Measurements from ENCODE around the gene RPLP1. TPM values are rescaled to one million over a fixed set of nuclear protein-coding genes. Genes with fewer than 3 reads are reported as not detected.

Gene RPLP1
- total and polyA plus RNA-seq, 9 of the 15 experiments (the other 6 are each of a cell fraction or from before 2014, with no cell fraction given): 76.3 to 3,053 (median 847) TPM

GRCh38 chr15:69479971-69480370 lies 27.4 kb downstream of the RPLP1 start:
- FAIRE-seq: no peak
- Histone ChIP-seq H3K9me1 (ENCODE audit: control insufficient read depth, insufficient read depth, low read length) (no peaks in the 10 kb centered on the region), H3K4me1 (replicated peaks in 1 of 2; ENCODE audit: control insufficient read depth in 2 of 2, insufficient read depth in 2 of 2, low read length in 2 of 2) (no peaks in the 10 kb centered on the region), H2AFZ (ENCODE audit: low read depth, low read length) (no peak overlapping the region), H3K4me3 (no peak overlapping the region), H3K27ac (ENCODE audit: extremely low read depth, low read depth, low read length) (no peak overlapping the region), H3K9me3 (replicated peaks; ENCODE audit: control insufficient read depth, insufficient read depth, low read depth, low read length) (no peaks in the 10 kb centered on the region), H3K4me2 (ENCODE audit: insufficient read depth, low read length) (no peak overlapping the region), H3K36me3 (ENCODE audit: control insufficient read depth, insufficient read depth, low read length) (no peaks in the 10 kb centered on the region), H3K9ac (ENCODE audit: insufficient read depth in 1 of 2, low read depth in 2 of 2, low read length in 2 of 2) (no peak overlapping the region), H4K20me1 (replicated peaks; ENCODE audit: control insufficient read depth, insufficient read depth, low read length) (no peaks in the 10 kb centered on the region; the same call in 1 of the 2 replicates), H3K79me2 (ENCODE audit: control insufficient read depth, insufficient read depth, low read length) (no peaks in the 10 kb centered on the region), H3K27me3 (ENCODE audit: control insufficient read depth in 2 of 2, insufficient read depth in 2 of 2, low read length in 2 of 2) (peaks cover 0 to 17% of the 10 kb centered on the region in 2 experiments; a peak in 2 of 5 replicates)
- in situ Hi-C loops (cut with MboI) (loop anchor here (10.0 kb wide), 1 partner anchor 1005 kb away; no protein-coding TSS in a partner anchor), intact Hi-C loops (cut with micrococcal nuclease) (loop anchor here (10.0 kb wide), 1 partner anchor 1245 kb away; no protein-coding TSS in a partner anchor)
- ChIA-PET POLR2A (no interaction called here), CTCF (ENCODE audit: low intra/inter-chr PET ratio) (no interaction called here)
- no peak for DNase-seq (ENCODE audit: extremely low read depth in 1 of 4, low spot score in 3 of 4)
- ATAC-seq: no peak
- WGBS (ENCODE audit: insufficient coverage, low coverage, missing lambda C conversion rate): 0% methylated on average over 2 of the region's 2 CpGs
- TF ChIP-seq SRF (CRISPR knock-in tag; IDR thresholded peaks at IDR 0.05) (no peak), TCF3 (CRISPR knock-in tag; IDR thresholded peaks at IDR 0.05) (no peak), ZNF175 (CRISPR knock-in tag; IDR thresholded peaks at IDR 0.05; ENCODE audit: low read depth) (no peak), MED1 (CRISPR knock-in tag; IDR thresholded peaks at IDR 0.05; ENCODE audit: borderline replicate concordance) (no peak), RBFOX2 (IDR thresholded peaks at IDR 0.05; ENCODE audit: low read depth, low read length) (no peak), ZNF184 (CRISPR knock-in tag; IDR thresholded peaks at IDR 0.05) (peak; percentile 75; the same call in 1 of the 2 replicates), ZNF277 (CRISPR knock-in tag; IDR thresholded peaks at IDR 0.05; ENCODE audit: borderline replicate concordance) (no peak)
- BruUV-seq (replicated peaks): no TSS peak

Data from K562 (cell line).